HG02759 (cell line): ENCODE measurements around the gene ARHGEF35.
"Not testable (repeated sequence)": the region's sequence is repeated elsewhere in the genome, so short reads cannot be mapped to it uniquely, and the experiment has no call there.

ENCODE experiments used
- ATAC-seq: cut with Tn5 transposase; IDR thresholded peaks from one replicate; pipeline ENCODE4 v1.9.1; 2021; ENCODE audit warnings: mild to moderate bottlenecking, moderate library complexity; ENCODE audit not compliant: unreplicated experiment

Gene ARHGEF35

DNA sequence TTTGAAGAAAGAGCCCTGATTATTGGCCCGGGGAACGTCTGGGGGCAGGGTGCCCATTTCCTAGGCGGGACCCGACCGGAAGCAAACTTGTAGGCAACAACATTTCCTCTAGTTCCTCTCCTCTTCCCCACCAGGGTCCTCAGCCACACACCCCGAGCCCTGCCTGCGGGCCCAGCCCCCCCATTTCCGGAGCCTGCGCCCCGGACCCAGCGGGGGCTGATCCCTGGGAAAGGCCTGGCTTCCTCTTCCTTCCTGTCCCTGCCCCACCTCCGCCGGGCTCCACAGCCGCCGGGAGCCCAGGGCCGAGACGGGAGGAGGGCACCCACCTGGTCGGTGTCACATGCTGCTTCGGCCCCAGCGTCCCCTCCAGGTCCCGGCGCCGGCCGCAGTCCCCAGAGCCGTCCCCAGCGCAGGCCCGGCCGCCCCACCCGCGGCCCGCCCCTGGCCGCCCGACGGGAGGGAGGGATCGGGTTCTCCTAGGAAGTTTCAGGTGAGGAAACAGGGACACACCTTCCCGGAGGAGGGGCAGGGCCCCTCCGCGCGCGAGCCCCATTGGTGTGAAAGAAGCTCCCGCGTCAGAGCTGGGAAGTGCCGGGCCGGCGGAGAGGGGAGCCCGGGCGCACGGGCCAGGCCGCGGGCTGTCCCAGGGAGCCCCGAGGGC lies at the start of gene ARHGEF35:
Gene ARHGEF35 (minus strand): TSS at position 622 of the 661 bp plus-strand sequence. CDS start 7,450 bp downstream, outside the sequence.
- peak; percentile 74 for ATAC-seq

DNA sequence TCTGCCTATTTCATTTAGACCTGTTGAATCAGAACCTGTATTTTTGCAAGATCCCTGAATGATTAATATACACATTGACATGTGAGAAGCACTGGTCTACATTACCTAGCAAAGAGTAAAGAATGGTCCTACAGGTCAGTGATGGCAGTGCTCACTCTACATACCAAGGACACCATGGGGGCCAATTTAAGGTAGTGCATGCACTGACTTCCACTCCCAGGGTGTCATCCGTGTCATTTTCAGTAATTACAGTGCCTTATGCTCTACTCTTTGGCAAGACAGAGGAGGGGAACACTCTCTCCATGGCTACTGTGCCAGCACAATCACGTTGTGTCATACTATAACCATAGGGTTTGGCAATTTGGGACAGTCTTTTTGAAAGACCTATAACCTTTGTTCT lies 49.7 kb upstream of the ARHGEF35 start:
- not testable (repeated sequence) for ATAC-seq

DNA sequence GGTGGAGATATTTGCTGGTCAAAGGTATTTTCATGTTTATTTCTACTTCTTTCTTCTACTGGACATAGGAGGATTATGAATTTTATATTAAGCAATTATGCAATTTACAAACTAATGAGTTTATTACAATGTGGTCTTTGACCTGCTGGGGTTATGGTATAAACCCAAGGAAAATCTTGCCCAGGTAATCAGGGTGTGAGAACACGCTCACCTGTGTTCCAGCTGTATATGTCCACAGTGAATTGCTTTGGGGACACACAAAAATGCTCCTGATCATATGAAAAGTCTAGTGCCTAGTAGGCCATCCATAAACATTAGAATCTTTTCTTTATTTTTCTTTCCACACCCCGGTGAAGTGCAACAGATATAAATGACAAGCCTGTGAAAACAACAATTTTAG lies 43.7 kb upstream of the ARHGEF35 start, which contains the start of gene OR2A42:
Gene OR2A42 (minus strand): TSS at position 241 of the 400 bp plus-strand sequence. CDS start 6,762 bp downstream, outside the sequence.
- ATAC-seq, result not testable (repeated sequence)

DNA sequence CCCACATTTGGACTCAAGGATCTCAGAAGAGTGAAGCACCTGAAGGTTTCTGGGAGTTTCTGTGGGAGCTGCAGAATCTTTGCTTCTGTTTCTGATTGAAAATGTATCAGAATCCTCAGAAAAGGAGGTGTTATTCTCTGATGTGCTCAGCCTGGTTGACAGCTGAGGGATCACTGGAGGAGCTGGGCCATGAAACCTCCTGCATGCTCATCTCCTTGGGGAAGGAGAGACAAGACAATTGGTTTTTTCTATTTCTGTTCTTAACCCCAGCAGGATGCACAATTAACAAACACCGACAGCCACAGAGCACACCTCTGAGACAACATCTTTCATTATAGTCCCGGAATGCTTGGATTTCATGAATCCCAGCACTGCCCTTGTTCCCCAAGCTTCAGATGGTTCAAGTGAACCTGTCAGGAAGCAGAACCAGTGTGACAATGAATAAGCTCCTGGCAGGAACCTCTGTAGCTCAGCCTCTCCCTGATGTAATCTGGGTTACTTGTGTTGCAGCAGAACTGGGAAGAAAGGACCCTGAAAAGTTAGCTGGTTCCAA lies 43.0 kb upstream of the ARHGEF35 start:
- not testable (repeated sequence) for ATAC-seq

DNA sequence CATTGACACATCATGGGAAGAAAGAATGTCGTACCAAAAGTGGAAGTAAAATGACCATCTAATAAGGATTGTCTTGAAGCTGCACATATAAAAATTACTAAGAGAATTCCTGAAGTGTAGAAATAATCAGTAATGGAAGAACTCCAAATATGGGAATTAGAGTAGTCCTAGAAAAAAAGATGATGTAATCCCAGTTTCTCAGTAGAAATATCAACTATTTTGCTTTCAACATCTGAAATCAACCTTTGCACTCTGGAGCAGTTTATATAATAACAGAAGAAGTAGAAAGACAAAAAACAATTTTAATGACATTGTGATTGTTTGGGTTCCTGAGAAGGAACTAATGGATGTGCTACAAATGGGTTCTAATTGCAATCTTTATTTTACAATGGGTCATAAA lies 37.4 kb upstream of the ARHGEF35 start:
- ATAC-seq, result not testable (repeated sequence)

DNA sequence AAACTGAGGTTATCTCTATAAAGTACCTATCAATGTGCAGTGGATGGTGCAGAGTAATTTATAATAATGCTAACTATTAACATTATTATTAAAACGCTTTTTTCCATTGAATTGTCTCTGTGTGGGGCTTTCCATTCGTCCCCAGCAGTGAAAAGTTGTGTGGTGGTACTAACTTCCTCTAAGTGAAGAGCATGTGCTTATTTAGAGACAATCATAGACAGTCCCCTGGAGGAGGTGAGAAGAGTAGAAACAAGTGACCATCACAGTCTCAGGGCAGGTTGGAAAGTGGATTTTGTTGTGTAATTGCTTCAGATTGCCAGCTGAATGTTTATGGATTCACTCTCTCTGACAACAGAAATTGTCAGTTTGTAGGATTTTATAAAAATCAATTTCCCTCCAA lies 35.4 kb upstream of the ARHGEF35 start:
- not testable (repeated sequence) for ATAC-seq

DNA sequence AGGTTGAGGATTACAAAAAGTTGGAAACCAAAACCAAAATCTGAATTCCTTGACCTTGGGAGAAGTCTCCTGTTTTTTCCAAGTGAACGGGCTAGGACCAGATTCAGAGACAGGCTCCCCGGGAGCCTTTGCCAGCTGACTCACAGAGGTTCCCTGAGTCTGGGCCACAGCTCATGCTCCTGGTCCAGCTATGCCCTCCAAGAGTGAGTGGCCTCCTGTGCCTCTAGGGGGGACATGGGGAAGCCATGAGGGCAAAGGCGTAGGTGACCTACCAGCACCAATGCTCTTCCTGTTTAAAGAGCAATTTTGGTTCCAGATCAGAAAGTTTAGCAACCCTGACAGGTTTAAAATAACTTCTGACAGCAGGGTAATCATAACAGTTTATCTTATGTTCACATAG lies 33.2 kb upstream of the ARHGEF35 start:
- not testable (repeated sequence) for ATAC-seq

DNA sequence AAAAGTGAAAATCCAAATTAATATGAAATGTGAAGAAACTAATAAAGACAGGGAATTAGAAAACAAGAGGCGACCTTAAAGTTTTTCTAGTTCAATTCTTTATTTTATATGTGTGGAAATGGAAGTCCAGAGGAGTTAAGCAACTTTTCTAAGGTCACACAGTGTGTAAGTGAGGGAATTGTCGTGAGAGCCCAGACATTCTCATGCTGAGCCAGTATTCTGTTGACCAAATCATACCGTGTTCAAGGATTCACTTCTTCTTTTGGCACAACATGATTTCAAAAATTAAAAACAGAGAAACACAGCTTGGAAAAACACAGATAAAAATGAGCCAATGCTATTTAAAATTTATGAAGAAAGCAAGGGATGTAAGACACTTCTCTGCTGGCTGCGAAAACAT lies 31.2 kb upstream of the ARHGEF35 start:
- not testable (repeated sequence) for ATAC-seq

DNA sequence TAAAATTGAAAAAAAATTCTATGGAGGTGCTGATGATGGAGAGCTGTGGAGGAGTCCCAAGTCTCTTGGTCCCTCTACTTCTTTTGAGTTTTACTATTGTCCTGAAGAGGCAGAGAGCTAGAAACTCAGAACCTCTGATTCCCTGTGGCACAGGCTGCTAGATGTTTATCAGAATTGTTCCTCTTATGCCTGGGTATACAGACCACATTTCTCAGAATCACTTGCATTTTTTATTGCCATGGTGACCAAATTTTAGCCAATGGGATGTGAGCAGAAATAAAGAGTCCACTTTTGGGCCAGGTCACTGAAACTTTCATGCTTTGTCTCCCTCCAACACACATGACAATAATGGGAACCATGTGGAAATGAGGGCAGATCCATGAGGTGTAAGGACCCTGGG lies 28.0 kb upstream of the ARHGEF35 start:
- ATAC-seq, result not testable (repeated sequence)

DNA sequence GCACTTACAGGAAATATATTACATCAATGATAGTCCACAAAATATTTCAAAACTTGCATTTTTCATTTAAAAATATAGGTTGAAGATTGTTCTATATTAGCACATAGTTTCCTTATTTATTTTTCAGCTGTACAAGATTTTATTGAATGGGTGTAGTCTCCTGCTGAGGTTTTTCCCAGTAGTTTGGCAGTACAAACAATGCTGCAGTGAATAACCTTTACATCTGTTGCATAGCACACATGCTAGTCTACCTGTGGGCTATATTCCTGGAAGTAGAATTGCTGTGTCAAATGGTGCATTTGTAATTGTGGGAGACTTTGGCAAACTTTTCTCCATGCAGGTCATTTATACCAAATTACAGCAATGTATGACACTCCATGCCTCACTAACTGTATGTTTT lies 24.9 kb upstream of the ARHGEF35 start:
- not testable (repeated sequence) for ATAC-seq

DNA sequence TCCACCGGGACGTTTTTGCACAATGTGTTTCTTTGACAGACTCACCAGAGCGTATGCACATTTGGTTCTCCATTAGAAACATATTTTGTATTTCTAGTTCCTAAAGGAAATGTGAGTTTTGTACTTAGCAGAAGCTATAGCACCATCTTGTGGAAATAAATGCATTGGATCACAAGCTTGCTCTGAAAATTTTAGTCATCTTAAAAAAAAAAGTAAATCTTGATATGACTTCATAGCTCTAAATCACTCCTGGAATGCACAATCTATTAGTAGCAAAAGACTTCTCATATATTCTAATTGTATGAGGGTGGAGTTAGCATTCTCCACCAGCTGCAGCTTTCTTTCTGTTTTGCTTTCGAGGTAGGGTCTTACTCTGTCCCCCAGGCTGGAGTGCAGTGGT lies 23.5 kb upstream of the ARHGEF35 start:
- ATAC-seq, result not testable (repeated sequence)

DNA sequence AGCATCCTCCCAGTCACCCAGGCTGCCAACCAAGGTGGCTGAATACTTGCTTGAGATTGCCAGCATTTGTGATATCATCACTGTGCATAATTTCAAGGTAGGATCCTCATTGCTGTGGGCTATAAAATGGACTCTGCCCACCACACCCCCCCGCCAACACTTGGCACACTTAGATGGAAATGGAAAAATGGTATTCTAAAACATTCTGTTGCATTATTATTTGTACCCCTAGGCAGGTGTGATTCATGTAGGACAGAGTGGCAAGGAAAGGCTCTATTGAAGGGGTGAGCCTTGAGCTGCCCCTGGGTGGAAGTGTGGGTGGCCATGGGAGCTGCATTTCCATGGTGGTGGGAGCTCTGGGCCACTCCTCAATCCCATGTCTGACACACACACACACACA lies 22.9 kb upstream of the ARHGEF35 start:
- not testable (repeated sequence) for ATAC-seq

DNA sequence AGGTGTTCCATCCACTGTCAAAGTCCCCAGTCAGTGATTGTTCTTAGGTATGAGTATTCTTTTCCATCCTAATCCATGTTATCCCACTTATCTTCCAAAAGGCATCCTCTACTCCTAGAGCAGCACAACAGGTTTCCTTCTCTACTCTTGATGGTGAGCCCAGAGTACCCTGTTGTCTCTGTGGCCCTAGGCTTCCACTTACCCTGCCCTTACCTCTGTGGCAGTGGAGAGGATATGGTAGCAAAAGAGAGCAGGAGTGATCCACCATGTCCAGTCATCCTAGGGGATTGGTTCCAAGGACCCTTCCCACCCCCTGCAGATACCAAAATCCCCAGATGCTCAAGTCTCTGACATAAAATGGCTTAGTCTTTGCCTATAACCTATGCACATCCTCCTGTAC lies 21.6 kb upstream of the ARHGEF35 start:
- ATAC-seq, result not testable (repeated sequence)

DNA sequence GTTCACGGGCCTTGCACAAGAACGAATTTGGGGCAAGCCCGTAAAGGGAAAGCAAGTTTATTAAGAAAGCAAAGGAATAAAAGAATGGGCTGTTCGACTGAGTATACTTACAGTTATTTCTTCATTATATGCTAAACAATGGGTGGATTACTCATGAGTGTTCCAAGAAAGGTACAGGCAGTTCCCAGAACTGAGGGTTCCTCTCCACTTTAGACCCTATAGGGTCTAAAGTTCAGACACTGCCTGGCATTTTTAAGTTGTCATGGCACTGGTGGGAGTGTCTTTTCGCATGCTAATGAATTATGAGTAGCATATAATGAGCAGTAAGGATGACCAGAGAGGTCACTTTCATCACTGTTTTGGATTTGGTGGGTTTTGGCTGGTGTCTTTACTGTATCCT lies 9.7 kb upstream of the ARHGEF35 start:
- not testable (repeated sequence) for ATAC-seq

DNA sequence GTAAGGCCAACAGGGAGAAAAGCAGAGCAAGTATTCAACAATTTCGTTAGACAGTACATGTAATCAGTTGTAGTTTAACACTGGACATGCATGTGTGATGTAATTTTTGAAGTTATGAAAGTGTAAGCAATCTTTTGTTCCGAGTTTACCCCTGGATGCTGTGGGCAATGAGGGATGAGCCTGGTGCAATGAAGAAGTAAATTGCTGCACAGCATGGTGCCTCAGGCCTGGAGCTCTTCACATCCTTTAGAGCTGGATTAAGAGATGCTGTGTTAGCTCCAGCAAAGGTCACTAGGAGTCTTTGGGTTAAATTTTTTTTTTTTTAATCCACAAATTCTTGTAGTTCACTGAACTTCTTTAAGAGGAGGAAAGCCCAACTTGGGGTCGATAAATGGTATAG lies 7.5 kb upstream of the ARHGEF35 start:
- ATAC-seq, result not testable (repeated sequence)

DNA sequence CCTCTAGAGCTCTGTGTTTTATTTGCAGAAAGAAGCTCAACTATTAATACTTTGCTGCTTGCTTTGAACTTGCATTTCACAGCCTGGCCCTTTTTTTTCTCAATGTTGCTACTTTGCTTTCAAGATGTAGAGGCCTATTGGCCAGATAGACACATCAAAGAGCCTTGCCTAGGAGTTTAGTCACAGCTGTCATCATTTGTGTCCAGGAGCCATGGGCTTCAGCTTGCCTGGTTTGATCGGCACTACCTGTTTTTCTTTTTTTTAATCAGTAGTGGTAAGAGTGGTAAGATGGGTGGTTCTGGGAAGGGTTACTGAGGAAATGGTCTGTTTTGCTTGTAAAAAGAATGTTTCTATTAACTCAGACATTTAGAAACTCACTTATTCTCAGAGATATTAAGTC lies 6.3 kb upstream of the ARHGEF35 start:
- ATAC-seq, result peak; percentile 13

DNA sequence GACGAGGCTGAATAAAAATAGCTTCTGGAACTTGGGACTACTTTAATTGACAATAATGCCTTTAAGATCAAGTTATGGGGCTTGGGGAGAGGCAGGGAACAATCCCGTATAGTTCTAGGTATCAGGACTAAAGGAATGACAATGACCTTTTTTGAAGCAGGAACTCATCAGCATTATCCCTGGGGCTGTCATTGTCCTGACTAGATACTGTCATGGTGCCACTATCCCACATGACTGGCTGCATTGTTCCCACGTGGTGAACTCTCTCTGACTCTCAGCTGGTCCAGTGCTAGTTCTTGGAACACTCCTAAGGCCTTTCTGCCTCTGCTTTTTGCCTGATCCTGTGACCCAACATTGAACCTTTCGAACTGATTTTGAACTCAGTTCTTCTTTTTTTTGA lies 3.3 kb upstream of the ARHGEF35 start:
- not testable (repeated sequence) for ATAC-seq

DNA sequence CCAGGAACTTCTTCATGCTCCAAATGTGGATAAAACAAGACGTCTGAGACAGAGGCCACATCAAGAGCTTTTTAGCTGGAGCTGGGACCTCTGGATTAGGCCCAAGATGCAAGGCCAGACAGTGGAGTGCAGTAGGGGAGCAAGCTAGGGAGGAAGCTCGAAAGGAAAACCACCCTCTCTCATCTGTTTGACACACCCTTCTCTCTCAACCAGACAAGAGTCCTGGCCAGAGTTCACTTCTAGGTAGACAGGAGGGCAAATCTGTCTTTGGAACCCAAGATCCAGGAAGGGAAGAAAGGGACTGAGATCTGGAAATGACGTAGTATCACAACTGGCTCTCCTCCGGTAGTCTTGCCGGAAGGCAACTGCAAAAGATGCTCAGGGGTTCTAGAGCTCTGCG lies 1.2 kb downstream of the ARHGEF35 start:
- not testable (repeated sequence) for ATAC-seq

DNA sequence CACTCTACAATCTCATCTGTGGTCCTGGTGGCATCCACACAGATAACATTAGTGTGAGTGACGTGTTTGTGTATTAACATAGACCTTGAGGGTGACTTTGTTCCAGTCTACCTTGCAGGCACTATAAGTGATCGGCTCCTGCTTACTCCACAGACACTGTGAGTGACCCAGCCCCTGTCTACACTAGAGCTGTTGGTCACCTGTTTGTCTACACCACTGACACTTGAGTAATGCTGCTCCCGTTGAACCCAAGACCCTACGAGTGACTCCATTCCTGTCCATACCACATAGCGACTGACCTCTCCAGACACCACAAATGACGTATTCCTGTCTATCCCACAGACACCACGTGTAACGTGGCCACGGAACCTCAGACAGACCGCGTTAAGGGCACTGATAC lies 1.9 kb downstream of the ARHGEF35 start:
- ATAC-seq, result not testable (repeated sequence)

DNA sequence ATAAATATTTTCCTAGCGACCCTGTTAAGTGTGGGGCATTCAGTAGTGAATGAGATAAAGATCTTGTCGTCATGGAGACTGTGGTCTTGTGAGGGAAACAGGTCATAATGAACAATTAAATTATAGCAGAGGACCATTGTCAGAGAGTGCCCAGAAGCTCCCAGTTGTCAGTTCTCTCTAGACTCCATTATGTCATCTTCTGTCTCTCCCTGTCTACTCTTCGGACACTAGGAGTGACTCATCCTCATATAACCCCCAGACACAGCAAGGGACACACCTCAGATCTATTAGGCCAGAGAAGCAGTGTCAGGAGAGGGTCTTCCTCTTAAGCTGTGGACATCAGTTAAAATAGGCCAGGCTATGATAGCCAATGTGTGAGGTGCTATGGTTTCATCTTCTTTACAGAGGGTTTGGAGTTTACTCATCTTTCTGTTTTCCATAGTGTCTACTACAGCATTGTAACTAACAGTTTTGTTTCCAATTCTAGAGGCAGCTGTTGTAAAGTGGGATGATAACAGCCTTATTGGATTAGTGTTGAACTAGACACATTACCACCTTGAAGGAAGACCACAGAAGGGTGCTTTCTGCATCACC lies 7.0 kb downstream of the ARHGEF35 start:
- ATAC-seq, result not testable (repeated sequence)

DNA sequence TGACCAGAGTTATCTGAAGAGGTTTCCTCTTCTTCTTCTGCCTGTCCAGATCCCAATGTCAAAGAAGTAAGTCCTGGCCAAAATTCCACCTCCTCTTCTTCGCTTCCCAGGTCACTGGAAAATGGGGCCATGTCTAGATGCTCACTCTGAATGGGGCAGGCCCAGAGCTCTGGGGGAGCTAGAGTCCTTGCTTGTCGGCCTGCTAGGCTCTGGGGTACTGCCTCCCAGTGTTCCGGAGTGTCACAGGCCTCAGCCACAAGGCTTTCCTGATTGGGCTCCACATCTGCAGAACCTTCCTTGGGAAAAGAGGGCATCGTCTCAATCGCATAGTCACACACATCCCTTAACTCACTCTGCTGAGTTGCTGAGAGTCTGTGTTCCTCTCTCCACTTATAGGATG lies 7.8 kb downstream of the ARHGEF35 start:
- not testable (repeated sequence) for ATAC-seq

DNA sequence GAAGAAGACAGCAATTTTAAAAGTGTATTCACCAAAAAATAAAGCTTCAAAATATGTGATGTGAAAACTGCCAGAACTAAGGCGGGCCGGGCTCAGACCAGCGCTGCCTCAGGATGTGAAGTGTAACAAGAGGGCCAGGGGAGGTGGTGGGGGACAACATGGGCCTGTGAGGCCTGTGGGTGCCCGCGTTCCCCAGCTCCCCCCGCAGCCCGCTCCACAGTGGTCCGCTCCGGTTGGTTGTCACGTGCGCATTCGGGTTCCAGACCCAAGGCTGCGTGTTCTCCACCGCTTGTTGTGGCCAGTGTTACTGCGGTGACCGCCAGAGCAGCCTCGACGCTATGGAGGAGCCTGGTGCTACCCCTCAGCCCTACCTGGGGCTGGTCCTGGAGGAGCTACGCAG lies 12.5 kb downstream of the ARHGEF35 start, which contains the start of gene CTAGE4:
Gene CTAGE4 (plus strand): TSS at position 301 of the 400 bp plus-strand sequence. CDS start 38 bp downstream, at position 339.
- ATAC-seq, result not testable (repeated sequence)
